ENCODE data around the gene CADPS2.
"Not testable (repeated sequence)": the region's sequence is repeated elsewhere in the genome, so short reads cannot be mapped to it uniquely, and the experiment has no call there.

CADPS2 gene

GRCh38 chr7:122702872-122703510, 183.3 kb downstream of the CADPS2 start, which contains the start of gene RNF148:
TSS of gene RNF148 (minus strand) at chr7:122702922. CDS start at chr7:122702750, 172 bp downstream.
- DNase-seq, result no peak

DNA sequence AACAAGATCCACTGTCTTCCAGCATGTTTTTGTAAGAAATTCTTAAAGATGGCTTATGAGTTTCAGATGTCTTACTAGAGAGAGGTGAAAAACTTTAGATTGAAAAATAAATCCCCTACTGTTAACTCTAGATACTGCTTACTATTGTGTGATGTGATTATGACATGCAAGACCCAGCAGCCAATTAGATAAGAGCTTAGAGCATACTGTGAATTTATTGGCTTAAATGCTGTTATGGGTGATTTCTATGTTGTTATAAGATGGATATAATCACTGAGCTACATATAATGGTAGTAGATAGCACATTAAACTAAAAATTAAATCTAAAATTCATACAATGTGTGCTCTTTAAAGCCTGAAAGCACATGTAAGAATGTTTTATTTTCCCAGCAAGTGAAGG, 187.2 kb downstream of the CADPS2 start, which contains the start of gene RNF133:
RNF133 (minus strand) TSS at position 101 of the 400 bp plus-strand sequence. CDS start 199 bp downstream, outside the sequence.
- no peak for DNase-seq

DNA sequence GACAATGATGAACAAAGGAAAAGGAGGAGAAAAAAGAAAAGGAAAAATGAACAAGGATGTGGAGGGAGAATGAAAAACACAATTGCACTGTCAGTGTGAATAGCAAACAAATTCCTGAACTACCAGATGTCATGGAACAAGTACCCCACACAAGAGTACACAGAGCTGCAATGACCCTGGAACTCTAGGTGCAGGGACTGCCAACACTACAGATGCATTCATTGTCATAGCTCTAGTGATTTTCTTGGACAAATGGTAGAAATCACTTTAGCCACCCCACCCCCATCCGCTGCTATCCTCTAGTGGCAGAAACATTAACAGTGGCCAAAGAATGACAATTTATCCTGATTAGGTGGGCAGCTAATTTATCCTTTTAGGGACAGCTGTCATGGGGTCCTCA, 190.4 kb downstream of the CADPS2 start:
- no peak for DNase-seq

- DNase-seq, result no peak
Observed at GRCh38 chr7:122694697-122695096, 191.6 kb downstream of the CADPS2 start.

DNA sequence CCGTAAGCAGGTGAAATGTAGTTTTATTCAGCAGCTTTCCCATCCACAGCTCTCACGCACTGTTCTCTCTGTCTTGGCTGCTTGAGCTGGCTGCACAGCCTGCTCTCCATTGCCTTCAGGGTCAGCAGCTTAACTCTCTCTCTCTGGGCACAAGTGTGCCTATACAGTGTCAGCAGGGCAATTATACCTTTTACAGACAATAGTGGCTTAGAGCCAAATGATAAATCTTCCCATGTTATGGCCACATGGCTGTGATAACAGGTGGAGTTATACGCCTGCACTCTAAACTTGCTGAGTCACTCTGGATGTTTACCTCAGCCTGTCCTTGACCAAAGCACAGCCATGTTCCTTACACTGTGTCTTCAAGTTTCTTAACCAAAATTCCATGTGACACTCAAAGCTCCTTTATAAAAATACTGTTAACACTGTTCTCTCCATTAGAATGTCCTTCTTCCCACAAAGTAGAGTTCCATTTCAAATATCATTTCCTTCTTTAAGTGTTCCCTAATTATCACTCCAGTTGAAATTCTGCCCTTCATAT, 193.4 kb downstream of the CADPS2 start:
- no peak for DNase-seq

- no peak for DNase-seq
Observed at GRCh38 chr7:122691569-122692235, 194.6 kb downstream of the CADPS2 start.

DNA sequence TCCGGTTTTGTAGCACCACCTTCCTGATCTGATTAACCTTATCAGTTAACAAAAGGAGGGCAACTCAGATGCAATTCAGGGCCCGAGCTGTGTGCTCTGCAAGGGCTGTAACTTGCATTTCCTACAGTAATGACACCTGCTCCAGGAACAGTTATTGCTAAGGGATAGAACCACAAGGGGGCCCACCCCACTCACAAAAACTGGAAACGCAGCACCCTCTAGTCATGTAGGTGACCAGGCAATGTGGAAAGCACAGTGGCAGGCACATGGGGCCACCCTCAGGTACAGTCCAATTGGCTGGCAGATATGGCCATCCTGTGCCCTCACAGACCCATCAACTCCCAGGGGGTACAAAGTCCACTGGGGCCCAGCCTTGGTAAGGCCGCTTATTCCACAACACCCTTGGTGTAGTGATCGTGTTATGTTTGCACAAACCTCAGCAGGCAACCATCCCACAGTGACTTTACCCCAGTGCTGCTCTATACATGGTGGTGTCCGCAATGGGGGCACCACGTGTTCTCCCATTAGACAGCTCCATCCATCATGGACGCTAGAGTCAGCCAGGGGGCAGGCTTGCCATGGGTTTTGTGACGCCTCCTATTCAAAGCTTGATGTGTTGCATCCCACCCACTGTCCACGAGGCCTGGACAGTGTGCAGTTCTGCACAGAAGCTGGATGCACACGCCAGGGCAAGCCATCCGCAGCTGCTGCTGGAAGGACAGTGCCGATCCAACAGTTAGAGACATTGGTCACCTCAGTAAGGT, 196.7 kb downstream of the CADPS2 start:
- no peak for DNase-seq

DNA sequence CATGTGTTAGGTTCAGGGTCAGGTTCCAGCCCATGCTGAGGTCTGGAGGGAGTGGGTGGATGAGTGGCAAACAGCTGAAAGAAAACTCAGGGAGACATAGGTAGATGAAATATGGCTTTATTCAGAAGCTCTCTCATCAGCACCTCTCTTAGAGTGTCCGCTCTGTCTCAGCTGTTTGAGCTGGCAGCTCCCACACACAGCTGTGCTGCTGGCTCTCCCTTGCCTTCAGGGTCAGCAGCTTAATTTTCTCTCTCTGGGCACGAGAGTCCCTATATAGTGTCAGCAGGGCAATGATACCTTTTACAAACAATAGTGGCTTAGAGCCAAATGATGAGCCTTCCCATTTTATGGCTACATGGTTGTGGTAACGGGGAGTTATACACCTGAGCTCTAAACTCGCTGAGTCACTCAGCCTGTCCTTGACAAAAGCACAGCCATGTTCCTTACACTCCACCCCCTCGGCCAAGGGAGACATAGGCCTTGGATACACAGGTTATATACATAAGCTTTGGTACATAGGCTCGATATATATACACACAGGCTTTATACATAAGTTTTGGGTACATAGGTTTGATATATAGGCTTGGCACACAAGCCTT, 197.8 kb downstream of the CADPS2 start:
- DNase-seq, result no peak

DNA sequence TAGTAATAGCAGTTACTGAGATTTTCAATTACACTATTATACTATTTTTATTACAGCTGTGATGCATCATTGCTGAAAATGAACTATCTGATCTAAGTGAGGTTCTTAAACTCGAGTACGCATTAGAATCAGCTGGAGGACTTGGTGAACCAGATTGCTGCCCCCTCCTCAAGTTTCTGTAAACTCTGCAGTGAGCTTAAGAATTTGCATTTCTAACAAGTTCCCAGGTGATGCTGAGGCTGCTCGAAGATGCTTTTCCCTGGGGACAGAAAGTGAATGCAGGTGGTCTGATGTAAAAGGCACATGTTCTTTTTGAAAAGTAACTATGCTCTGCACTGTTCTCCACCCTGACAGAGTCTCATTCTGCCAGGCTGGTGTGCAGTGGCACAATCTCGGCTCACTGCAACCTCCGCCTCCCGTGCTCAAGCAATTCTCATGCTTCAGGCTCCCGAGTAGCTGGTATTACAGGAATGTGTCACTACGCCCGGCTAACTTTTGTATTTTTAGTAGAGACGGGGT, 199.8 kb downstream of the CADPS2 start:
- DNase-seq, result no peak

DNA sequence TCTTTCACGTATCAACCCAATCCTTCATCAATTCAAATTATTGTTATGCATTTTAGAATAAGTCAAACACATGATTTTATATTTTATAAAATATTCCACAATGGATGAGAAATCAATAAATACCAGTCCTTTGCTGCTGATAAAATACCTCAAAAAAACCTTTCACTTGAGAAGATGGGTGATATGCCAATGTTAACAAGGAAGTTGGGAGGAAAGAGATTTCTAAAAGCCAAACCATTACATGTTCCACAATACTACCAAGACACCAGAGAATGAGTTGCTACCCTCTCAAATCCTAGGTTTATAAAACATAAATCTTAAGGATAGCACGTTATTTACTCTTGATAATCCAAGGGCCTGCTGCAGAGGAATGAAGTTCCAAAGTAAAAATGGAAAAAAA, 201.8 kb downstream of the CADPS2 start:
- no peak for DNase-seq

DNA sequence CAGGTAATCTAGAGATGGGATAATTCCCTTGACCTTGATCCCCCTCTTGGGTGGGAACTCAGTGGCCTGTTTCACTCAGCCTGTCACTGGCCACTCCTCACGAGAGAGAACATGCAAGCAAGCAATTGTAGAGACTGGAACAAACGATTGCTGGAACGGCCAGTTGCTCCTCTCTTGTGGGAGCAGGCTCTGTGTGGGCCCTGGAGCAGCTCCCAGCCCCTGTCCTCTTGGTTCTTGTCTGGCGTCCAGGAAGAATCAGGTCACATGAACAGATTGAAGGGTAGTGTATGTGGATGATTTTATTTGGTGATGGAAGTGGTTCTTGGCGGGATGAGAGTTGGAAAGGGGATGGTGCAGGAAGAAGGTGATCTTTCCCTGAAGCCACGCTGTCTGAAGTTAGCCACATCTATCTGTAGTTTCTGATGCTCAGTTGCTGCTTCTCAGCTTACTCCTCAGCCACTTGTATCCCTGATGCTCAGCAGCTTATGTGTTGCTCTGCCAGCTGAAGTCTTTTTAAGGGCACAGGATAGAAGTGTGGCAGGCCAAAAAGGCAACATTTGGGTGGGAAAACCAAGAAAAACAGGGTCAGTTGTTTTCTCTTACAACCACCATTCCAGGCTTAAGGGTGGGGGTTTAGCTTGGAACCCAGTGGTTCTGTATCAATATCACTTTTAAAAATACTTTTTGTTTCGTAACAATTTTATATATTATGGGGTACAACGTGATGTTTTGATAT, 203.3 kb downstream of the CADPS2 start:
- DNase-seq, result no peak

- DNase-seq, result not testable (repeated sequence)
Observed at GRCh38 chr7:122681186-122681585, 205.1 kb downstream of the CADPS2 start.

DNA sequence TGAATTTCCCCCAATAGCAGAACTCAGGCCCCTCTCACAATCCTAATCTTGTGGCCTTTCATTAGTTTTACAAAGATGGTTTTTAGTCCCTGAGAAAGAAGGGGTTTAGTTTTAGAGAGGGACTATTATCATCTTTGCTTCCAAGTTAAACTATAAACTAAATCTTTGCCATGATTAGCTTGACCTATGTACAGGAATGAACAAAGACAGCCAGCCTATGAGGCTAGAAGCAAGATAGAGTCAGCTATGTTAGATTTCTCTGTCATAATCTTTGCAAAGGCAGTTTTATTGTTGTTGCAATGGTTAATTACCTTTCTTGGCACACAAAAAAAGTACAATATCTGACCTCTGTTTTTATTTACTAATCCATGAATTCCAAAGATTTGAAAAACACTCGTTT, 206.4 kb downstream of the CADPS2 start:
- no peak for DNase-seq

- DNase-seq, result not testable (repeated sequence)
Observed at GRCh38 chr7:122679269-122679709, 207.0 kb downstream of the CADPS2 start.

DNA sequence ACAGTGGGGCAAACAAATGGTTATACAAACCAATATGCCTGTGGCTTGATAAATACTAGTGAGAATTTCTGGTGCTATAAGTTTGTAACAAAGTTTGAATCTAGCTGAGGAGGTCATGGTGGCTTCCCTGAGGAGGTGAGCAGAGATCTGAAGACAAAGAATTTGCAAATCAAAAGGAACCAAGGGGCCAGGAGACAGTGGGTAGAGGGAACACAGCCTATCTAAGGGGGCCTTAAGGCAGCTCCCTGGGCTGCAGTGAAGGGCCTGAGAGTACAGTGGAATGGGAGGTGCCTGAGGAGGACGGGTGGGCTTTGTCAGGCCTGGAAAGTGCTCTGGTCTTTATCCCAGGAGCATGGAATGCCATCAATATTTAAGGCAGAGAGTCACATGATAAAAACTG, 209.1 kb downstream of the CADPS2 start:
- DNase-seq, result no peak

DNA sequence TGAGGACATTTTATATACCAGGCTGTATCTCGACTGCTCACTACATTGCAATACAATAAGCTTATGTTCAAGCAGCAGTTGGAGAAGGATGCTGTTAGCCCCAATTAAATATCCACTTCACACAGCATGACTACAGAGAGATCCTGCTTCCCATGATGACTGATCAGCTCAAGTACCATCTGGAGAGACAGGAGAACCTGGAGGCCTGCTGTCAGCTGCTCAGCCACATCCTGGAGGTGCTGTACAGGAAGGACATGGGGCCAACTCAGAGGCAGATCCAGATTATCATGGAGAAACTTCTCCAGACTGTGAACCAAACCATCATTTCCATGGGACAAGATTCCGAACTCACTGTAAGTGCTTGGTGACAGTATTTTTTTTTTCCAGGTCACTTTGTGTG, 209.8 kb downstream of the CADPS2 start:
- DNase-seq, result no peak

- no peak for DNase-seq
Observed at GRCh38 chr7:122675621-122676020, 210.6 kb downstream of the CADPS2 start.

- no peak for DNase-seq
Observed at GRCh38 chr7:122675011-122675410, 211.2 kb downstream of the CADPS2 start.

DNA sequence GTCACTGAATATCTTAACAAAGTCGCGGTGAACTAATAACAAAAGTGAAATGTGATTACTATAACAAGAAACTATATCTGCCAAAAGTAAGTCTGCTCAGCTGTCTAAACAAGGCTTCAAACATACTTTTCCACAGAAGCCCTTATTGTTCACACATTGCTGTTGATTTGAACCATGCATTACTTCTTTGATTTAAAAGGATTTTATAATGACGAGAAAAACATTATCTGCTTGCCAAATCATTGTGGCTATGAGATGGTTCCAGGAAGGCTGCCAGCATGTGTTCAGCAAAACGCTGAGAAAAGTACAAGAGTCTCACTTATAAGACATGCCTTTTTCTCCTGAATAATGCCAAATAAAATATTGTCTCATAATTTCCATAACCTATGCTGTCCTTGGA, 211.8 kb downstream of the CADPS2 start:
- DNase-seq, result peak; percentile 14

DNA sequence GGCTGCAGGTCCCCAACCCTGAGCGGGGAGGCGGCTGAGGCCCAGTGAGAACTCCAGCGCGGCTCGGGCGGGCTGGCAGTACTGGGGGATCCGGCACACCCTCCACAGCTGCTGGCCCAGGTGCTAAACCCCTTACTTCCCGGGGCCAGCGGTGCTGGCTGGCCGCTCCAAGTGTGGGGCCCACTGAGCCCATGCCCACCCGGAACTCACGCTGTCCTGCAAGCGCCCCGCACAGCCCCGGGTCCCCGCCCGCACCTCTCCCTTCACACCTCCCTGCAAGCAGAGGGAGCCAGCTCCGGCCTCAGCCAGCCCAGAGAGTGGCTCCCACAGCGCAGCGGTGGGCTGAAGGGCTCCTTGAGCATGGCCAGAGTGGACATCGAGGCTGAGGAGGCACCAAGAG, 212.3 kb downstream of the CADPS2 start:
- no peak for DNase-seq

DNA sequence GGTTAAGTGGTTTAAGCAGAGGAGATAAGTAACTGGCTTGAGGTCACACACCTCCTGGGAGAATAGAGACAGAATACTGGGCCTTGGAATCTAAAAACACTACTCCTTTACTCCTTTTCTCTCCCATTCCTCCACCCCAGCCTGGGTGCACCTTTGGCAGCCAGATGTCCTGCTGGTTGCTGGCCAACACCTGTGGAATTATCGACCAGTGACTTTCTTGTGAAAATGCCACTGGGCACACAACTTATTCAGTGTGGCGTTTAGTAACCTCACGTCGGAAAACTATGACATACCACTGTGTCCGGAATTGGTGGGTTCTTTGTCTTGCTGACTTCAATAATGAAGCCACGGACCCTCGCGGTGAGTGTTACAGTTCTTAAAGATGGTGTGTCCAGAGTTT, 213.7 kb downstream of the CADPS2 start:
- DNase-seq, result no peak

GRCh38 chr7:122663733-122664132, 222.5 kb downstream of the CADPS2 start:
- no peak for DNase-seq

Data from fibroblast of skin of right quadriceps (primary cell).